Measurements from ENCODE around the gene NATD1.

GRCh38 chr17:21275579-21276263 lies 22.5 kb upstream of the NATD1 start:
- TF ChIP-seq CTCF (IDR thresholded peaks at IDR 0.05) (no peak), POLR2A (IDR thresholded peaks at IDR 0.05) (peak; percentile 21 to 49)
